HG02884 (cell line): ENCODE data around the gene AKR1D1.
A peak's percentile ranks its signal among the peaks of the same experiment; 100 is the strongest.
"Not testable (repeated sequence)": the region's sequence is repeated elsewhere in the genome, so short reads cannot be mapped to it uniquely, and the experiment has no call there.

Experiments
- ATAC-seq: cut with Tn5 transposase; IDR thresholded peaks from one replicate; pipeline ENCODE4 v1.9.1; 2021; ENCODE audit warnings: mild to moderate bottlenecking, moderate library complexity; ENCODE audit not compliant: unreplicated experiment

Gene AKR1D1

DNA sequence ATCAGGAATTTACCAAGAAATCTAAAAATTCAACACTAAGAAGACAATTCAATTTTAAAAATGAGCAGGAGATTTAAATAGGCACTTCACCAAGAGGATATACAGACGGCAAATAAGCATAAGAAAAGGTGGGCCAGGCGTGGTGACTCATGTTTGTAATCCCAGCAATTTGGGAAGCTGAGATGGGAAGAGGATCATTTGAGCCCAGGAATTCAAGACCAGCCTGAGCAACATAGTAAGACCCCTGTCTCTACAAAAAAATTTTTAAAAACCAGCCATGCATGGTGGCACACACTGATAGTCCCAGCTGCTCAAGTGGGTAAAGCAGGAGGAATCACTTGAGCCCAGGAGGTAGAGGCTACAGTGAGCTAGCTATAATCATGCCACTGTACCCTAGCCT is 3.5 kb upstream of the AKR1D1 start:
- no peak for ATAC-seq

GRCh38 chr7:138074121-138074520 is 2.1 kb upstream of the AKR1D1 start:
- ATAC-seq, result no peak

GRCh38 chr7:138074540-138074939 is 1.7 kb upstream of the AKR1D1 start:
- ATAC-seq, result no peak

DNA sequence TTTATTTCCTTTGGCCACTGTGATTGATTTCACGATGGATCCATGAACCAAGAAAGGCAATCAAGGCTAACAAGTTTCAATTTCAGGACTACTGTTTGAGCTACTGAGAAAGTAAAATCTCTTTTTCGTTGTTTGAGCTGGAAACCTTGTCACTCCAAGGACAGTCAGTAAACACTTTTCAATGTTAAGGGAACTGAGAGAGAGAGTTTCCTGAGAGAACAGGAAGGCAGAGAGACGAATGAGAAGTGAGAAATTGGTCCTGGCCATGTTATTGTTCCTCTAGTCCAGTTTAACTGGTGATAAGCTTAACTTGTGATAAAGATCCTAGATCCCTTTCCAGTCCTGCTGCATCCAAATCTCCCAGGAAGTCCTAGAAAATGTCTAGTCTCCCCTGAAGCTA is 909 bp upstream of the AKR1D1 start:
- ATAC-seq, result no peak

GRCh38 chr7:138075786-138076185 is 473 bp upstream of the AKR1D1 start:
- not testable (repeated sequence) for ATAC-seq

DNA sequence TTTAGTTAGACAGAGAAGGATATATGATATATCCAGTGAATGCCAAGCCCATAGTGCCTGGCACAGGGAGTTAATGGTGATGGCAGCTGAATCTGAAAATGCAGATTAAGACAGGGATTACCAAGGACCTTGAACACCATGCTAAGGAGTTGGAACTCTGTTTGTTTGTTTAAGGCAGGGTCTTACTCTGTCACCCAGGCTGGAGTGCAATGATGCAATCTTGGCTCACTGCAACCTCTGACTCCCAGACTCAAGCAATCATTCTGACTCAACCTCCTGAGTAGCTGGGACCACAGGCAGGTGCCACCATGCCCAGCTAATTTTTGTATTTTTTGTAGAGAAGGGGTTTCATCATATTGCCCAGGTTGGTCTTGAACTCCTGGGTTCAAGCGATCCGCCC is 1.6 kb downstream of the AKR1D1 start:
- ATAC-seq, result no peak

DNA sequence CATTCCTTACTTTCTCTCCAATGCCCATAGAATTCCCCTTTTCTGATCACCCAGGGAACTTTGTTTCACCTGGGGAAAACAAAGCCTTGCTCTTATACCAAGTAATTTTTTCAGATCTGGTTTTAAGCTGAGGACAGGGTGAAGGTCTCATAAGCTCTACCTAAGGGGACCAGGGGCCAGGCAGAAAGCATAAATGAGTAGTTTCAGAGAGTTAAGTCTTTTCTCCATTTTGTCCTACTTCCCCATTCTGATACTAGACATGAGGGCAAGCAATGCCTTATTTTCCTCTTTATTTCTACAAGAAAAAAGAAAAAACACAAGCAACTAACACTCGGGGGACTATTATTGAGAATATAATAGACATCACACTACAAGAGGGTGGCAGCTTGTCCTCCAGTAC is 2.9 kb downstream of the AKR1D1 start:
- no peak for ATAC-seq

GRCh38 chr7:138081868-138082267 is 5.6 kb downstream of the AKR1D1 start:
- no peak for ATAC-seq

GRCh38 chr7:138083859-138084258 is 7.6 kb downstream of the AKR1D1 start:
- ATAC-seq, result no peak

- ATAC-seq, result no peak
Observed at GRCh38 chr7:138086563-138087270, 10.5 kb downstream of the AKR1D1 start.

DNA sequence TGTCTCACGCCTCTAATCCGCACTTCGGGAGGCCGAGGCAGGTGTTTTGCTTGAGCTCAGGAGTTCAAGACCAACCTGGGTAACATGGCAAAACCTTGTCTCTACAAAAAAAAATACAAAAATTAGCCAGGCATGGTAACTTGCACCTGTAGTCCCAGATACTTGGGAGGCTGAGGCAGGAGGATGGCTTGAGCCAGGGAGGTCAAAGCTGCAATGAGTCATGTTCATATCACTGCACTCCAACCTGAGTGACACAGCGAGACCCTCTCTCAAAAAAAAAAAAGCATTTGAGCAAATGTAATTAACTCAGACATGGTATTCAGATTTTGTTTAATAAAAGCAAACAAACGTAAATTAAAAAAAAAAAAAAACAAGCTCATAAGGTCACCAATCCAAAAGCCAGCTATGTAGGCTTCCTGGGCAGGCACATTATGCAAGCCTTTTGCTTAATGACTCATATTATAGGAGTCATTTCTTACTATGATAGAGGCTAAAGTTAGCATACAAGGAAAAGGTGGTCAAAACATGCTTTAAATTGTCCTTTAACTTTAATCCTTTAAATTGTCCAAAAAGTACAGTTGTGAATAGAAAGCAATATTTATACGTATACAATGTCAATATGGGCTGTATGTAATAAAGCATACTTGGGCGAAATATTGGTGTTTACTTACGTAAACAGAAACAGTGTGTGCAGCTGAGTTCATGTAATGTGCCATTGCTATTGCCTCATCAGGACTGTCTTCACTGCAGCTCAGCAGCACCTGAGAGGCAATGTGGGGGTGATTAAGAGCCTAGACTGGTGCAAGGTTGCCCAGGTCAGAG is 13.0 kb downstream of the AKR1D1 start:
- ATAC-seq, result no peak

GRCh38 chr7:138091032-138091431 is 14.8 kb downstream of the AKR1D1 start:
- peak; percentile 63 for ATAC-seq

- not testable (repeated sequence) for ATAC-seq
Observed at GRCh38 chr7:138091840-138092239, 15.6 kb downstream of the AKR1D1 start.

GRCh38 chr7:138092486-138093028 is 16.3 kb downstream of the AKR1D1 start:
- ATAC-seq, result no peak

- ATAC-seq, result no peak
Observed at GRCh38 chr7:138095972-138096935, 20.0 kb downstream of the AKR1D1 start.

GRCh38 chr7:138097064-138097741 is 20.9 kb downstream of the AKR1D1 start:
- no peak for ATAC-seq

DNA sequence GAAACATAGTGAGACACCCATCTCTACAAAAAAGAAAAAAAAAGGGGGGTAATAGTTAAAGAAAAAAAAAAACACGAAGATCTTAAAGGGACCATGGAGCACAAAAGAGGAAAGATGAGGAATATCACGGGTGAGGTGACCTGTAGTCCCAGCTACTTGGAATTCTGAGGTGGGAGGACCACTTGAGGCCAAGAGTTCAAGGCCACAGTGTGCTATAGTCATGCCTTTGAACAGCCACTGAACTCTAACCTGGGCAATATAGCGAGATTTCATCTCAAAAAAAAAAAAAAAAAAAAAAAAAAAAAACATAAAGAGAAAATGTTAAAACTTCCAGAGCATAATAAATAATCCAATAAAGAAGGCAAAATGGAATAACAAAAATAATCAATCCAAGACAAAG is 23.6 kb downstream of the AKR1D1 start:
- ATAC-seq, result no peak

DNA sequence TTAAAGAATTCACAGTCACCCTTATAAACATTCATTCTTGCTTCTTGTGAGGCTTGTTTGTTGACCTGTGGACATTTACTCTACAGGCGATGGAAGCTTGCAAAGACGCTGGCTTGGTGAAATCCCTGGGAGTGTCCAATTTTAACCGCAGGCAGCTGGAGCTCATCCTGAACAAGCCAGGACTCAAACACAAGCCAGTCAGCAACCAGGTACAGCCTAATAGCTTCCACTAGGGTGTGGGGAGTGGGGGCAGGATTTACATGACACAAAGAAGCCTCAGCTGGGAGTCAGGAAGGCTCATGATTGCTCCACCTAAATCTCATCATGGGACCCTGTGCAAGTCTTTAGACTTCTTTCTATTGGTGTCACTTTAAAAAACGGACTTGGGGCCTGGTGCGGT is 29.0 kb downstream of the AKR1D1 start:
- no peak for ATAC-seq

GRCh38 chr7:138115047-138115446 is 38.8 kb downstream of the AKR1D1 start:
- no peak for ATAC-seq

- ATAC-seq, result no peak
Observed at GRCh38 chr7:138116141-138116540, 39.9 kb downstream of the AKR1D1 start.
